Measurements from ENCODE around the gene ESPNL.
"Not testable (repeated sequence)": the region's sequence is repeated elsewhere in the genome, so short reads cannot be mapped to it uniquely, and the experiment has no call there.

The ESPNL gene

DNA sequence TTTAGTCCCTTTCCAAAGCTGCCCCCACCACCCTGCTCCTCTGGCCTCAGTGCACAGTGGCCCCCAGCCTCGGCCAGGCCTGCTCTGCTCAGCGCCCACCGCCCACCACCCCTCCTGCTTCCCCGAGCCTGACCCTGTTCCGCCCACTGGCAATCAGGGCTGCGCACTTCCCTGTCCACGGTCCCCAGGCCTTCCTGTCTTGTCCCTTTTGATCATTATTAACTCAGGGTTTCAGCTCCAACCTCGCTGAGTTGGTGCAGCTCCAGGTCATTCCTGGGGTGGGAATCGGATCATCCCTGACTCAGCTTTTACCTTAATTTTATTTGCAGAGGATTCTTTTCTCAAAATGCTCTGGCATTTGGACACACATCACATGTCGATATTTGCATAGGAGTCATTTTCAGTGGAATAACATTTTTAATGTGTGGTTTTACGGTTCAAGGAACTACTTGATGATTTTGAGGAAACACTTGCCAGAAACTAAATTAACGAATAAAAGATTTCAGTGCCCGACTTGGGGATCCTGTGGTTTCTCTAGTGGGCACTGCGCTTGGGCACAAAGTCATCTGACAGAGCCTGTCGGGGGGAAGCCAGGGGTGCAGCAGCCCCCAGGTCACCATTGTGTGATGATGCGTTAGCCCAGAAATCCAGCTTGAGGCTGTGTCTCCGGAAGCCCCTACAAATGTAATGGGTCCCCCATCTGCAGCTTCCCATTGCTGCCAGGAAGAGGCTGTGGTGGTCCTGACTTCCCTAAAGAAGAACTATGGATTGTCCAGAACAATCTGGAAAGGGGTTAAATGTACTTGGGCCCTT, 1.0 kb upstream of the ESPNL start:
- DNase-seq, result no peak

DNA sequence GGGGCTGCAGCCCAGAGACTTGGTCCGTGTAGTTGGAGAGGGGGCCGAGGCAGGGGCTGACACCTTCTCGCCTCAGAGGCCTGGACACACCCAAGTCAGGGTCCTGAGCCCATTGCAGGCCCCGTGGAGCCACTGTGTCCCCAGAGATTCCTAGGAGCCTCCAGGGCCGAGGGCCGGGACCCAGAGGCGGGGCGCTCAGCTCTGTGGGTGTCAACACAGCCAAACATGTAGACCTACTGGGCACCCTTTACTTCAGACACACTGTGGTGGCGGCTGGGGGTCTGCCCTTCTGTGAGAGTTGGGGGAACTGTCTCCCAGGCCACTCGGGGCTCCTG, 459 bp upstream of the ESPNL start:
- no peak for DNase-seq

DNA sequence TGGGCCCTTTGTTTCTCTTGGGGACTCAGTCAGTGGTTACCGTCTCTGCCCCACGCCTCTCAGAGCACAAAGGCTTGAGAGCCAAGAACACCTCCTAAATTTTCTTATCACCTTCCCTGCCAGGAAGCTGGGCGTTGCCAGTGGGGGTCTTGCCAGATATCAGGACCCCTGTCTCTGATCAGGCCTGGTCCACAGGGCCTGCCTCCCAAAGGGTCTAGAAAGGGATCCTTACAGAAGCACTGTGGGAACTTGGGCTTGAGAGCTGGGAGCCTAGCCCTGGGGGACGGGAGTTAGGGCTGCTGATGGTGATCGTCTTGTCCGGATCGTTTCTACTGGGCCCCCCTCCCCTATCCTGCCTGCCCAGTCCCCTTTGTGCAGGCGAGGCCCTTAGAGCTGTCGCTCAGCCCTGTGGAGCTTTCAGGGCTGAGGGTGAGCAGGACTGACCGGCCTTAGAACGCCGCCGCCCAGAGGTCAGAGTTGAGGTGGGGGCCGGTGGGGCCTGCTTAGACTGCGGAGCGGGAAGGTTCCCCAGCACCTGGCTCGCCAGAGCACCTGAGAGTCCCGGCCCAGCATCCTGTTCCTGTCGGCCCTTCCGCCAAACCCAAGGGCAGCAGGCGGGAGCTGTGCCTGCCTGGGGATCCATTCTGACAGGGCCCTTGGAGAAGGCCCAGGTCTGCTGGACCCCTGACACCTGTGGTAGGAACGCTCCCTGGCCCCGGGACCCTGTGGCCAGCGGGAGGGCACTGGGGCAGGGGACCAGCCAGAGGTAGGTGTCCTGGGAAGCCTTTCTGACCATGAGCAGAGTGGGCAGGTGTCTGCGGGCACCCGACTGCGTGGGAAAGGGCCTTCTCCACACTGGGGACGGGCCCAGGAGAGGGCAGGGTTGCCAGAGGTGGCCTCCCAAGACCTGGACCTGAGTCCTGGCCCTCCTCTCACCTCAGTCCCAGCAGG, 956 bp downstream of the ESPNL start:
- DNase-seq, result no peak

DNA sequence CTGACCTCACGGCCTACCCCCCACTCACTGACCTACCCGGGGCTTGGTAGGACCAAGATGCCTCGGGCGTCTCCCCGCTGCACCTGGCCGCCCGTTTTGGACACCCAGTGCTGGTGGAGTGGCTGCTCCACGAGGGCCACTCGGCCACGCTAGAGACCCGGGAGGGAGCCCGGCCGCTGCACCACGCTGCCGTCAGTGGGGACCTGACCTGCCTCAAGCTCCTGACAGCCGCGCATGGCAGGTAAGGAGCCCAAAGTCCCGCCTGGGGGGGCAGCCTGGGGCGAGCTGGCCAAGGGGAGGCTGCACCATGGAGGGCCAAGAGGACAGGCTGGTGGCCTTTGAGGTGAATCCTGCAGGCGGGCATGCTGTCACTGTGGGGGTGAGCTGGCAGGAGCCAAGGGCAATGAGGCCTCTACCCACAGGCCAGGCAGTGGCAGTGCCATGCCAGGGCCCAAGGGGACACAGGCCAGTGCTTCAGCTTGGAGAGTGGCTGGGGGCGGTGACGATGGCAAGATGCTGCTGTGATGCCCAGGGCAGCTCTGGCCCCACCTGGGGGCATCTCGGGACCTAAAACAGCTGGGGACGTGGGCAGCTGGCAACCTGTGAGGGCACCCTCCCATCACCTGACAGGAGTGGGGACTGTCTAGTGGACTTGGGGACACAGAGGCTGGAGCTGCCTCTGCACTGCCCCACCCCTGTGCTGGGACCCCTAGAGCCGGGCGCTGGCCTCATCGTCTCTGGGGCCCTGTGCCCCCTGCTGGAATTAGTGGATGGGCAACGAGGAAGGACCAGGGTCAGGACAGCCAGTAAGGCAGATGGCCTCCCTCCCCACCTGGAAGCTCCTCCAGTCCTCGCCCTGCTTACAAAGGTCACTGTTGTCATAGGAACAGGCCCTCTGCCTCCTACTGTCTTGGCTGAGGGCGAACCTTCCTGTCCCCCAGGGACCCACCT, 2.0 kb downstream of the ESPNL start:
- no peak for DNase-seq

DNA sequence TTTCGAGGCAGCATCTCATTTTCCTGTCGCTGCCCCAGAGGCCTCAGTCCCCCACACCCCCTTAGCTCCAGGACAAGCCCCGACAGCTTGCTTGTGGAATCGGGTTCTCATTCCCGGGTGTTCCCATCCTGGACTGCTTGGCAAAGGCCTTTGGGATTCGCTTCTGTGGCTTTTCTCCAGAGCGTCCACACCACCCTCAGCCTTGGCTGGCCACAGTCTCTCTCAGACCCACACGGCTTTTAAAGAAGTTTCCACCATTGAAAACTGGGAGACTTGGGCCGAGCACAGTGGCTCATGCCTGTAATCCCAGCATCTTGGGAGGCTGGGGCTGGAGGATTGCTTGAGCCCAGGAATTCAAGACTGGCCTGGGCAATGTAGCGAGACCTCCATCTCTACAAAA, 2.7 kb downstream of the ESPNL start:
- DNase-seq, result no peak

DNA sequence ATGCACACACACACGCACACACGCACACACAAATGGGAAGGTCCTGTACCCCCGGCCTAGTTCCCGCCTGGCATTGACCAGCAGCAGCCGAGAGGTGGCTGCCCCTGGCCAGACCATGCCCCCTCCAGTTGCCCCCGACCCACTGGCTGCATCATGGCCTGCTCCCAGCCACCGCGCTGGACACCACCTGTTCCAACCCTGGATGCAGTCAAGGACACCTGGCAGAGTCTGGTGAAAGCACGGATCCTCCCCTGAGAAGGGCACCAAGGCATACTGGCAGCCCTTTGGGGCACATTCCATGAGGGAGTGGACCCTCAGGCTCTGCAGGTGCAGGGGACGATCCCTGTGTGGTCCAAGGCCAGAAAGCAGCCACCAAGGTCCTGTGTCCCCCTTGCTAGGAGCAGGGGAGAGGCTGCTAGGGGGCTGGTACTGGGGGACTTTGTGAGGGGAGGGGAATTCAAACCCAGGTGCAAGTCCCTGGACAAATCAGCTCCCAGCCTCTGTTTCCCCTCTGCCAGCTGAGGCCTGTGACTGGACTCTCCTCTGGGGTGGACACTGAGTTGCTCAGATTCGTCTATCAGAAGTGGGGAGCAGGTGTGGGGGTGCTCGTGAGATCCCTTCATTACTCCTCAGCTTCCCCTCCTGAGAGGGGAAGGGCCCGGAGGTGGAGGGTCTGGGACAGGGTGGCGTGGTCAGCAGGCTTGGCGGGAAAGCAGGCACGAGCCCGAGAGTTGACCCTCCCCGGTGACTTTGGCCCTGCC, 3.5 kb downstream of the ESPNL start:
- DNase-seq, result no peak

DNA sequence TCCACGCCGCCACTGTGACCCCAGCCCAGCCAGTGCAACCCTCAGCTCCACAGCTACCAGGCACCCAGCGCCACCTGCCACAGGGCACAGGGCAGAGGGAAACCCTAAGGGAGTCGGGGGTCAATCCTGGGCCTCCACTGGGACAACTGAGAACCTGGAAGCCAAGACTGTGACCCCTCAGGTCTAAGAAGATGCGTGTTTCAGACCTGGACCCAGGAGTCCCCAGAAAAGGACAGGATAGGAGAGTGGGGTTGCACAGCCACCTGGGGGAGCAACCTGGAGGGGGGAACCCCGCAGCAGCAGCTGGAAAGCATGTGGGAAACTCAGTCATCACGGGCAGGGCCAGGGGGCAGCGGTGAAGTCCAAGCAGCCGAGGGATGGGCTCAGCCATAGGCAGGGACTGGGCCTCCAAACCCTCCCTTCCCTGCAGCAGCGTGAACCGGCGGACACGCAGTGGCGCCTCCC, 4.1 kb downstream of the ESPNL start:
- DNase-seq, result no peak

DNA sequence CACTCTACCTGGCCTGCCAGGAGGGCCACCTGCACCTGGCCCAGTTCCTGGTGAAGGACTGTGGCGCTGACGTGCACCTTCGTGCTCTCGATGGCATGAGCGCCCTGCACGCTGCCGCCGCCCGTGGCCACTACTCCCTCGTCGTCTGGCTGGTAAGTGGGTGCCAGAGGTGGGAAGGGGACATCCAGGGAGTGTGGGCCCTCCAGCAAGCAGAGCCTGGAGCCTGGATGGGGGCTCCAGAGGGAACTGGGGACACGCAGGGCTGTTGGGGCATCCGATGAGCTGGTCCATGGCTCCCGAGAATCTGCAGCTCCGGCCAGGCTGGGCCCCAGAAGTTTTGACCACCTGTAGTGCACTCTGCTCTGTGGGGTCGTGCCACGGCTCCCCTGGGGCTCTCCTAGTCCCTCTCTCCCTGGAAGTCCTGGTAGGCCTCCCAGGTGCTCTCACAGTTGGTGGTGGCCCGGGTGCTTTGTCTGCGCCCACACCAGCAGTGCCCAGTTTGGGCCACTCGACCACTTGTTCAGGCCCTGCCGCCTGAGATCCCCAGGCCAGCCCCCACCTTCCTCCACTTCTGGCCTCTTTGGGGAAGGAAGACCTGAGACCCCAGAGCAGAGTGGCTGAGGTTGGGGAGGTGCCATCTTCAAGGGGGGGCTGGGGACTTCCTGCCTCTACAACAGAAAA, 4.7 kb downstream of the ESPNL start:
- no peak for DNase-seq

DNA sequence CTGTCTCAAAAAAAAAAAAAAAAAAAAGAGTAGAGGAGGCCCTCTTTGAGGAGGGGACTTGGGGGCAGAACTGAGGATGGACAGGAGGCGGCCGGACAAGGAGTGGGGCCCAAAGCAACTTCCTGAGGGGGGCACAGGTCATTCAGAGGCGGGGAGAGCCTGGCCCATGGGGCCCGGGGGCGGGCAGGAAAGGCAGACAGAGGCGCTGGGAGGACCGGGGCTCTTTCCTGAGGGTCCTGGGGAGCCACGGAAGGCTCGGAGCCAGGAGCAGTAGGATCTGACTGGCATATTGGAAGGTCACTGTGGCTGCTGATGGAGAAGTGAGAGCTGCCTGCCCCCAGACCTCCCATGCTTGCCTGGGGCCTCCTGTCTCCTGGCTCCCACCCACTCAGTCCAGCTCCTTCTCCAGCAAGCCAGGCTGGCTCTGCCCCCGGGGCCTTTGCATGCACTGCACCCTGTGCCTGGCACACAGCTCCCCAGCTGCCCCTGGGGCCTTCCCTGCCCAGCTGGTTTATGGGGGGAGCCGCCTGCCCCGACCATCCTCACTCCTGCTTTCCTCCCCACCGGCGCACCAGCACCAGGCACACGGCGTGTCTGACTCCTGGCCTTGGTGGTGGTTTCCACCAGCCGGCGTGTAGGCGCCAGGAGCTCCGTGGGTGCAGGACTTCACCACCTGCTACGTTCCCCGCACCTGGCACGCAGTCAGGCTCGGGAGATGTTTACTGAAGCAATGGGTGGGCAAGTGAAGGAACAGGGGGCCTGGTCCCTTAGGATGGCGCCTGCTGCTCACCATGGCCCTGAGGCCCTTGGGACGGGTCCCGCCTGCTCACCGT, 5.6 kb downstream of the ESPNL start:
- no peak for DNase-seq

DNA sequence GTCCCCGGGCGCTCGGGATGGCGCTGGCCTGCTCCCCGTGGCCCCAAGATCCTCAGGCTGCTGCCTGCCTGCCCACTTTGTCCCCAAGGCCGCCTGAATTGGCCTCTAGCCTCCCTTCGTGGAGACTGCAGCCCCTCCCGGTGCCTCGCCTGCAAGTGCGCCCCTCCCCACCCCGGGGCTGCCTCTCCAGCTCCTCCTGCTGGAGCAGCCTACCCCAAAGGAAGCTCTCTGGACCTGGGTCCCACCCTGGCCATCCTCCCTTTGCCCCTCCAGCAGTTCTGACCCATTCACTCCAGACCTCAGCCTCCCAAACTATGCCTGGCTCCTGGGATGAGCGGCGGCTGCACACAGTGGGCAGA, 6.2 kb downstream of the ESPNL start:
- no peak for DNase-seq

DNA sequence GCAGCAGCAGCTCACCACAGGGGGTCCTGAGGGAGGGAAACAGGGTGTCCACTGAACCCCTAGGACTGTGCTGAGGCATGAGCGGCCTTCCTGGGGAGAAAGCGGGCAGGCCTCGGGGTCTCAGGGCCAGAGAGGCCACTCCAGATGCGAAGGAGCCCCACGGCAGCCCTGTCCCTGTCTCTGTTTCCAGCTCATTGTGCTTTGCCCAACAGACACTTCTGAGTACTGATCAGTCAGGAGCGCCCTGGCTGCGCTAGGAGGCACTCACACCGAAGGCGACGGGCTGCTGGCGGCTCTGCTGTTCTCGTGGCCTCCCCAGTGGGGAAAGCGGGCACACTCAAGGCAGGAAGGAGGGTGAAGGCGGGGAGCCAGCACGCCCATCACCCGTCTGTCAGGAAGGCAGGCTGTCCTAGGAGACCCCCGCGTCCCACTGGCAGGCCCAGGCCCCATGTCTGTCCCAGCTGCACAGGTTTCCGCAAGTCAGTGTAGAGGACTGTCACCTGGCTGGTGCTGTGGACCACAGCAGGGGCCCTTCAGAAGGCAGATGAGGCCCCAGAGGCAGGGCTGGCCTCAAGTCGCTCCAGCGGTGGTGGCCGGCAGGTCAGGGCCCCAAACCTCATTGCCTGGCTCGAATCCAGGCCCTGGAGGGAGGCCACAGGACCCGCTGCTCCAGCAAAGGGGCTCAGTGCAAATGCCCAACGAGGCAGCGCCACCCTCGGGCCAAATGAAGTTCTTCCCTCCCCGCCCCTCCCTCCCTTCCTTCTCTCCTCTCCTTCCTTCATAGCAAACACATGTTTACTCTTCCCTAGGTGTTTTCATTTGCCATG, 6.8 kb downstream of the ESPNL start:
- DNase-seq, result no peak

DNA sequence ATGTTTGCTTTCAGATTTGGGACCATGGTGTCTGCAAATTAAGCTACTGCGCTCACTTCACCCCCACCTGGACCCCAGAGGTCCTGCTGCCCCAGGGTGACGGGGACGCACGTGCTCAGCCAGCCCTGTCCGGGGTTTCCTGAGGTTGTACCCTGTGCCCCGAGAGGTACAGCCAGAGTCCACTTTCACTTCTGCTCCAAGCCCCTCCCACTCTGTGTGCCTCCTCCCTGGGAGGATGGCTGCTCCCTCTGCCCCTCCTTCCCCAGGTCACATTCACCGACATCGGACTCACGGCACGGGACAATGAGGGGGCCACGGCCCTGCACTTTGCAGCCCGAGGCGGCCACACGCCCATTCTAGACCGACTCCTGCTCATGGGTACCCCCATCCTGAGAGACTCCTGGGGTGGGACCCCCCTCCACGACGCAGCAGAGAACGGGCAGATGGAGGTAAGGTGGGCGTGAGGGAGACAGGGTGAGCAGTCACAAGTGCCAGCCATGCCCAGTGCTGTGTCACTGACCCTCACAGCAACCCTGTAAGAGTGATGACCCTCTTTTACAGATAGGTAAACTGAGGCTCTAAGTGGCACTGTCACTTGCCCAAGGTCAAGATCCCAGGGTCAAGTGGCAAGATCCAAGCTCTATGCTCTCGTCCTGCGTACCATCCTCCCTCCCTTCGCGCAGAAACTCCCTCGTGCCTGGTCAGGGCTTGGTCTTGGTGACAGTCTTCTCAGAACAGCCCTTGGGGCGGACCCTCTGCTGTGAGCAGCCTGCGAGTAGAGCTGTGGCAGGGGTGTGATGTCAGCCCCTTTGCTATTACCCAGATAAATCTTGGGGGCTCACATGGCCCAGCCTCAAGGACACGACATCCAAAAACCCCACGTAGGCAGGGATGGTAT, 7.6 kb downstream of the ESPNL start:
- no peak for DNase-seq

DNA sequence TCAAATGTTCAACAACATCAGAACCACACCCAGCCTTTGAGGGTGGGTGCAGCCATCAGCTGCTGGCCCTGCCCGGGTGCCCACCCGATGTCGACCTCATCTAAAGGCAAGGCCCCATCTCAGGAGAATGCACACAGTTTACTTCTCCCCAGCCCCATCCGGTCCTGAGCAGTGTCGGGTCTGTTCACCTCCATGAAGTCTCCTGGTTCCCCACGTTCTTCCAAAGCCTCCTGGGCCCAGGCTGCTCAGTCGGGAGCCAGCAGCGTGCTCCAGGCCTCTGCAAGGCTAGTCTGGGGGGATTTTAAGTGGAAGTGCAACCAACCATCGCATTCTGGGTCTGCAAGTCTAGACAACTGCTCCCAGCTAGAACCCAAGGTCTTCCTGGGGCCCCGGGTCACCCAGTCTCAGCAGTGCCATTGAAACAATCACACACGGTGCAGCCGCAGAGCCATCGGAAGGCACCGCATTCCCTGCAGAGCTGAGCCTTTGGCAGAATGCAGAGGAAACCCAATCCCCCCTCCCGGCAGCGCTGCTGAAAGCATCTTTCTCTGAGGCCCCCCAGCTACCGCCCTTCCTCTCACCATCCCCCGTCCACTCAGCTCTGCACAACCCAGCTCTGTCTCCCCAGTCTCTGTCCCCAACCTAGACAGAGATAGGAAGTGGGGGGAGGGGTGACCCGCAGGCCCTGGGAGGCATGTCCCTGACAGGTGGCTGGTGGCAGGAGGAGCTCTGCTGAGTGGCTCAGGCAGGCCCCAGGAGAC, 8.5 kb downstream of the ESPNL start:
- DNase-seq, result no peak

DNA sequence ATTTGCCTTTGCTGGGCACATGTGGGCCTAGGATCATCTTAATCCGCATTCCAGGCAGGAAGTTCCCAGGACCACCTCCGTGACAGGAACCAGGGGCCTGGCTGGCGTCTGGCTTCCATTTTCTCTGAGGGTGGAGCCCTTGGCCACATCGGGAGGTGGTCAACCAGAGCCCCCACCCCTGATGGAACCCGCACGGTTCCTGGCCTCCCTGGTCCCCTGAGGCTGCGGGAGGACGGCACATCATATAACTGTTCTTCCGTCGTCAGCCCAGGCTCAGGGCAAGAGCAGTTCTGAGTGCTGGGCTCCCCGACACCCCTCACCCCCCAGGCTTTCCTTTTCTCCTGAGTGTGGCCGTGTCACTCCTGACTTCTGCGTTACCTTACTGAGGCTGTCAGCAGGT, 13.5 kb downstream of the ESPNL start:
- DNase-seq, result no peak

DNA sequence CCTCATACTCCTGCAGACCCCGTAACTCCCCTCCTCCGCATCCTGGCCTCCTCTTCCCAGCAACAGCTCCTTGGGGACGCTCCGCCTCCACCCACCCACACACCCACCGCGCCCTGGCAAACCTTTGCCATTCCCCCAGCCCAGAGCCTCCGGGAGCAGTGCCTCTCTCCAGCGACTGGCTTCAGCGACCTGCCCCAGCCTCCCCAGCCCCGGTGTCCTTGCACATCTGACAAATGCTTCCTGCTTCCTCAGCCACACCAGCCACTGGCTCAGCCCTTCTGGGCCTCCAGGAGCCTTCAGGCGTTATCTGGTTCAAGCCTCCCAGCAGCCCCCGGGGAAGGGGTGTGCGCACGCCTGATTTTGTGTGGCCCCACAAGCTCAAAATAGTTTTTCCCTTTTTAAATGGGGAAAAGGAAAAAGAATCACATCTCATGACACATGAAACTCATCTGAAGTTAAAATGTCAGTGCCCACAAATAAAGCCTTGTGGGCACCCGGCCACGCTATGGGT, 14.2 kb downstream of the ESPNL start:
- no peak for DNase-seq

DNA sequence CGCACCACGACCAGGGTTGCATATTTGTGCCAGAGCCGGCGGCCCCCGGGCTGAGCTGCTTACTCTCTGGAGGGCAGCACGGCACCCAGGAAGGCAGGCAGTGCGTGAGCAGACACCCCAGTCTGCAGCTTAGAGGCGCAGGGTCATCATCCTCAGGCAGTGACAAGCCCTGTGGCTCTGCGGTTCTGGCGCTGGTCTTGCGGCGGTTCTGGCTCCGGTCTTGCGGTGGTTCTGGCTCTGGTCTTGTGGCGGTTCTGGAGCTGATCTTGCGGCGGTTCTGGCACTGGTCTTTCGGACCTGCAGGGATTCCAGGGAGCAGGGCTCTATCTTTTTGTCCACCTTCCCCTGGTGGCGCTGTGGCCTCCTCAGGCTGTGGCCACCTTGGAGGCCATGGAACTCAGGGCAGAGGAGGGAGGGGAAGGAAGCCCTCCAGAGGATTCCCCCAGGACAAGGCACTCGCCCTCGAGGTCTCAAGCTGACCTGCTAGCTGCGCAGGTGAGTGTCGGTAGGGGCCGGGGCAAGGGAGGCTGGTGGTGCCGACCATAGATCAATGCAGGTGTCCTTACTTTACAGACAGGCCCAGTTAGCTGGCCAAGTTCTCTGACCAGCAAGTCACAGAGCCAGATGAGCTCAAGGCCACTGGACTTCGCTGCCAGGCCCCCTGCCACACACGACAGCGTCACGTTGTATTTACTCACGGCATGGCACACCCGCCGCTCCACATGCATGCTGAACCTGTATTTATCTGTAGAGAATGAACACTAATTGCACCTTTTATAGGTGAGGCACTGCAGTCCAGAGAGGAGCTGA, 14.9 kb downstream of the ESPNL start:
- DNase-seq, result no peak

DNA sequence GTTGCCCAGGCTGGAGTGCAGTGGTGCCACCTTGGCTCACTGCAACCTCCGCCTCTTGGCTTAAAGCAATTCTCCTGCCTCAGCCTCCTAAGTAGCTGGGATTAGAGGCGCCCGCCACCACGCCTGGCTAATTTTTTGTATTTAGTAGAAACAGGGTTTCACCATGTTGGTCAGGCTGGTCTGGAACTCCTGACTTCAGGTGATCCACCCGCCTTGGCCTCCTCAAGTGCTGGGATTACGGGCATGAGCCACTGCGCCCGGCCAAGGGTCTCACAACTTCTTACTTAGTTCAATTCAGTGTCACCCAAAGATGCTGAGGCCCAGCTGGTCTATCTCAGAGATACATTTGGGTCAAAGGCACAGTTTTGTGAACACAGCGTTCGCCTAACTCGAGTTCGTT, 15.6 kb downstream of the ESPNL start:
- not testable (repeated sequence) for DNase-seq

All from fibroblast of skin of right biceps (primary cell).